ENCODE results near the gene GPR55. TPM values are rescaled to one million over a fixed set of nuclear protein-coding genes. Genes with fewer than 3 reads are reported as not detected.

The GPR55 gene
- total RNA-seq, 1 experiment from 2014 or later: 0.07 TPM

DNA sequence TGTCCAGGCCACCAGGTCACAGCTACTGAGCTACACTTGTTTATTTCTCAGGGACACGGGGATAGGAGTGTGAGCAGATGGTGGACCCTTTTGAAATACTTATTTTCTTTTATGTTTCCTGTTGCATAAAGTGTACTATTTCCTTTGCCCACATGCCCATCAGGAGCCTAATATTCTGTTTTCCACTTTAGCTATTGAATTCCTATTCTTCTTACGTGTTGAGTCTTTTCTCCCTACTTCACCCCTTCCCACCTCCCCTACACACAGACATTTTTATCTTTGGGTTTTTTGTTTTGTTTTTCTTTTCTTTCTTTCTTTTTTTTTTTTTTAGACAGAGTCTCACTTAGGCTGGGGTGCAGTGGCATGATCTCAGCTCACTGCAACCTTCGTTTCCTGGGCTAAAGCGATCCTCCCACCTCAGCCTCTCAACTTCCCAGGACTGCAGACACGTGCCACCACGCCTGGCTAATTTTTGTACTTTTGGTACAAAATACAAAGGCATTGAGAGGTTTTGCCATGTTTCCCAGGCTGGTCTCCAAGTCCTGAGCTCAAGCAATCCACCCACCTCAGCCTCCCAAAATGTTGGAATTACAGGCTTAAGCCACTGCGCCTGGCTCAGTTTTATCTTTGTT is 5.2 kb upstream of the GPR55 start:
- ChIA-PET POLR2A (ENCODE audit: unreplicated experiment) (interaction anchor here (0.7 kb wide), 1 partner anchor 57 kb away, joined by 9 read pairs; no protein-coding TSS in a partner anchor), CTCF (no interaction called here)
- no peak overlapping the region for H3K4me3 ChIP-seq (ENCODE audit: low read length)
- H4K20me1 ChIP-seq (ENCODE audit: low read length): no peaks in the 10 kb centered on the region
- no peaks in the 10 kb centered on the region for H3K4me1 ChIP-seq (ENCODE audit: insufficient read depth, low read length)
- no TSS peak for BruUV-seq (replicated peaks)
- no peaks in the 10 kb centered on the region for H3K9me2 ChIP-seq (replicated peaks; ENCODE audit: low read length)
- H3K36me3 ChIP-seq (ENCODE audit: low read depth, low read length): no peaks in the 10 kb centered on the region
- H3K4me2 ChIP-seq (ENCODE audit: low read length): no peak overlapping the region
- no peak for ATAC-seq
- no peaks in the 10 kb centered on the region for H3K79me2 ChIP-seq (ENCODE audit: low read length)
- intact Hi-C loops (cut with micrococcal nuclease): no loop called here
- no peak overlapping the region for H2AFZ ChIP-seq (ENCODE audit: low read length)
- H3K9ac ChIP-seq (ENCODE audit: low read length): no peak overlapping the region
- no peaks in the 10 kb centered on the region for H3K9me3 ChIP-seq (ENCODE audit: low read length)
- H3K27me3 ChIP-seq (ENCODE audit: low read length): no peaks in the 10 kb centered on the region
- H3F3A ChIP-seq (ENCODE audit: low read length, unreplicated experiment): no peaks in the 10 kb centered on the region
- no peak for DNase-seq
- H3K27ac ChIP-seq (ENCODE audit: low read length): no peak overlapping the region
- TF ChIP-seq, protein P1, sequence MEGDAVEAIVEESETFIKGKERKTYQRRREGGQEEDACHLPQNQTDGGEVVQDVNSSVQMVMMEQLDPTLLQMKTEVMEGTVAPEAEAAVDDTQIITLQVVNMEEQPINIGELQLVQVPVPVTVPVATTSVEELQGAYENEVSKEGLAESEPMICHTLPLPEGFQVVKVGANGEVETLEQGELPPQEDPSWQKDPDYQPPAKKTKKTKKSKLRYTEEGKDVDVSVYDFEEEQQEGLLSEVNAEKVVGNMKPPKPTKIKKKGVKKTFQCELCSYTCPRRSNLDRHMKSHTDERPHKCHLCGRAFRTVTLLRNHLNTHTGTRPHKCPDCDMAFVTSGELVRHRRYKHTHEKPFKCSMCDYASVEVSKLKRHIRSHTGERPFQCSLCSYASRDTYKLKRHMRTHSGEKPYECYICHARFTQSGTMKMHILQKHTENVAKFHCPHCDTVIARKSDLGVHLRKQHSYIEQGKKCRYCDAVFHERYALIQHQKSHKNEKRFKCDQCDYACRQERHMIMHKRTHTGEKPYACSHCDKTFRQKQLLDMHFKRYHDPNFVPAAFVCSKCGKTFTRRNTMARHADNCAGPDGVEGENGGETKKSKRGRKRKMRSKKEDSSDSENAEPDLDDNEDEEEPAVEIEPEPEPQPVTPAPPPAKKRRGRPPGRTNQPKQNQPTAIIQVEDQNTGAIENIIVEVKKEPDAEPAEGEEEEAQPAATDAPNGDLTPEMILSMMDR (conservative IDR thresholded peaks at IDR 0.05; ENCODE audit: low read depth, low read length): no peak
- TF ChIP-seq EZH2phosphoT487 (IDR thresholded peaks at IDR 0.05; ENCODE audit: borderline replicate concordance, low read length) (no peak), EZH2 (IDR thresholded peaks at IDR 0.05; ENCODE audit: low read length, unreplicated experiment) (no peak)

DNA sequence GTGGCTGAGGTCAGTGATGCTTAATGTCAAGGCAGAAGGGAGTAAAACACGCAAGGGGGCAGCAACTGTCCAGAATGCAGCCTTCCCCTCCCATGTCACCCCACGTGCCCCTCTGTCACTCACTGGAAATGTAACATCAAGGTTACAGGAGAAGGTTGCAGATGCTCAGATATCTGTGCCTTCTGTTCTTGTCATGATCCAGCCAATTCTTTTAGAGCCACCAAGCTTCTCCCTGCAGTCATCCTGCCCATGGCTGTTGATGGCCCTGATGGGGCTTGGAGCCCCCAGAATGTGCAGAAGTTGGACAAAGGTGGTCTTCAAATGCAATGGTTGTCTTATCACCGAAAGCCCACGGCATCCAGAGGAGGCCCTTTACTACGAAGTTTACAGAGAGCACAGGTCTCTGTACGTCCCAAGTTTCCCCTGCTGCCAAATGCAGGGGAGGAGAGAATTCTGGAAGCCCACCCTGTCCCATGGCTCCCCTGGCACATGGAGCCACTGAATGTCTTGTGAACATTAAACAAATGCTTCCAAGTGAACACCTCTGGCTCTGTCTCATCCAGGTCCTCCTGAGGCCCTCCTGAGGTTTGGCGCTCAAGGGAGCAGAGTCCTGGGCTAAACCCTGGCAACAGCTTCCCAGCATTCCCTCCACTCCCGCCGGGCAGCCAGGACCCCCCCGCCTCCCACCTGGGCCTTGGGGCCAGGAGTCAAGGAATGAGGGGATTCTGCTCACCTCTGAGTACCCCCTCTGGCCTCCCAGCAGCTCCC is 4.5 kb upstream of the GPR55 start:
- Histone ChIP-seq H3K4me1 (ENCODE audit: insufficient read depth, low read length) (no peaks in the 10 kb centered on the region), H2AFZ (ENCODE audit: low read length) (no peak overlapping the region), H3K4me2 (ENCODE audit: low read length) (no peak overlapping the region), H3K36me3 (ENCODE audit: low read depth, low read length) (no peaks in the 10 kb centered on the region), H3K9me3 (ENCODE audit: low read length) (no peaks in the 10 kb centered on the region), H3K4me3 (ENCODE audit: low read length) (no peak overlapping the region), H3F3A (ENCODE audit: low read length, unreplicated experiment) (no peaks in the 10 kb centered on the region), H3K27ac (ENCODE audit: low read length) (no peak overlapping the region), H3K79me2 (ENCODE audit: low read length) (no peaks in the 10 kb centered on the region), H3K9me2 (replicated peaks; ENCODE audit: low read length) (no peaks in the 10 kb centered on the region), H3K9ac (ENCODE audit: low read length) (no peak overlapping the region), H3K27me3 (ENCODE audit: low read length) (no peaks in the 10 kb centered on the region), H4K20me1 (ENCODE audit: low read length) (no peaks in the 10 kb centered on the region)
- intact Hi-C loops (cut with micrococcal nuclease): no loop called here
- CTCF ChIA-PET: no interaction called here
- POLR2A ChIA-PET (ENCODE audit: unreplicated experiment): interaction anchor here (0.6 to 0.7 kb wide), 2 partner anchors 57 to 582 kb away, joined by 3 to 9 read pairs; no protein-coding TSS in a partner anchor
- no TSS peak for BruUV-seq (replicated peaks)
- TF ChIP-seq EZH2 (IDR thresholded peaks at IDR 0.05; ENCODE audit: low read length, unreplicated experiment) (no peak), EZH2phosphoT487 (IDR thresholded peaks at IDR 0.05; ENCODE audit: borderline replicate concordance, low read length) (no peak)
- TF ChIP-seq, protein P1 (conservative IDR thresholded peaks at IDR 0.05; ENCODE audit: low read depth, low read length): no peak
- DNase-seq (no peak), ATAC-seq (no peak)
